Activated CD8-positive, alpha-beta memory T cell treated with anti-CD3 and anti-CD28 coated beads, Interleukin-2, amount 10 ng/mL, durations not matched to agents 7 days and 5 days (primary cell): ENCODE results near the gene GUCY1A1. TPM values are rescaled to one million over a fixed set of nuclear protein-coding genes. Genes with fewer than 3 reads are reported as not detected.

Experiments
- ATAC-seq: fragments of 150-1000 bp; cut with Tn5 transposase; one replicate; pipeline ENCODE4 v1.10.0; 2021; ENCODE audit warnings: moderate library complexity
- CTCF ChIA-PET: fragments of 350-600 bp; sonication (Branson Sonifier 250); formaldehyde crosslinking; loops from one replicate; lab custom pipeline; 2021; ENCODE audit warnings: antibody characterized with exemption; lab: Charles Lee
- DNase-seq: peaks from one replicate; pipeline ENCODE4 v3.0.0-alpha.2; 2020
- H3K27ac Mint-ChIP-seq: one replicate; pipeline ENCODE4 v1.8.0; 2021; ENCODE audit warnings: mild to moderate bottlenecking, mixed read lengths
- H3K27me3 Mint-ChIP-seq: one replicate; pipeline ENCODE4 v1.8.0; 2021; ENCODE audit warnings: mixed read lengths
- H3K36me3 Mint-ChIP-seq: one replicate; pipeline ENCODE4 v1.8.0; 2021; ENCODE audit warnings: mild to moderate bottlenecking, mixed read lengths
- H3K4me1 Mint-ChIP-seq: one replicate; pipeline ENCODE4 v1.8.0; 2021; ENCODE audit warnings: mixed read lengths
- H3K4me3 Mint-ChIP-seq: one replicate; pipeline ENCODE4 v1.8.0; 2021; ENCODE audit warnings: mild to moderate bottlenecking, moderate library complexity, mixed read lengths
- H3K9me3 Mint-ChIP-seq: one replicate; pipeline ENCODE4 v1.8.0; 2022; ENCODE audit warnings: low read depth, mixed read lengths
- total RNA-seq, 2 experiments: library from RNA; stranded (reverse); gene quantifications; one replicate each; pipeline ENCODE4 v1.2.3, GENCODE V29; 2021

The GUCY1A1 gene
- total RNA-seq, 2 experiments from 2014 or later = 0.87 TPM; not detected in 1

- no peaks in the 10 kb centered on the region for H3K9me3 Mint-ChIP-seq
These were observed 22.2 kb downstream of the GUCY1A1 start for GRCh38 chr4:155688860-155689259.

GRCh38 chr4:155690044-155690837 lies 23.6 kb downstream of the GUCY1A1 start:
- no peak for DNase-seq
- no peaks in the 10 kb centered on the region for H3K27me3 Mint-ChIP-seq
- ATAC-seq = no peak
- H3K27ac Mint-ChIP-seq = no peak overlapping the region
- no peak overlapping the region for H3K4me3 Mint-ChIP-seq
- no peaks in the 10 kb centered on the region for H3K36me3 Mint-ChIP-seq
- no peaks in the 10 kb centered on the region for H3K4me1 Mint-ChIP-seq
- H3K9me3 Mint-ChIP-seq = no peaks in the 10 kb centered on the region
- CTCF ChIA-PET = no interaction called here

More at GRCh38 chr4:155688860-155689259, 22.2 kb downstream of the GUCY1A1 start:
- DNase-seq = no peak
- Mint-ChIP-seq H3K4me1 (no peaks in the 10 kb centered on the region), H3K36me3 (no peaks in the 10 kb centered on the region), H3K27ac (no peak overlapping the region), H3K4me3 (no peak overlapping the region), H3K27me3 (no peaks in the 10 kb centered on the region)
- ATAC-seq = no peak
- CTCF ChIA-PET = no interaction called here

- no peak for ATAC-seq
- DNase-seq = no peak
- Mint-ChIP-seq H3K4me1 (no peaks in the 10 kb centered on the region), H3K27ac (no peak overlapping the region), H3K27me3 (no peaks in the 10 kb centered on the region), H3K36me3 (no peaks in the 10 kb centered on the region), H3K9me3 (no peaks in the 10 kb centered on the region), H3K4me3 (no peak overlapping the region)
- CTCF ChIA-PET = no interaction called here
These were observed 25.7 kb downstream of the GUCY1A1 start for GRCh38 chr4:155692361-155692760.

- no peak overlapping the region for H3K4me3 Mint-ChIP-seq
- H3K27ac Mint-ChIP-seq = no peak overlapping the region
- no peaks in the 10 kb centered on the region for H3K27me3 Mint-ChIP-seq
- H3K36me3 Mint-ChIP-seq = no peaks in the 10 kb centered on the region
- no peak for ATAC-seq
- CTCF ChIA-PET = no interaction called here
- no peaks in the 10 kb centered on the region for H3K4me1 Mint-ChIP-seq
- DNase-seq = no peak
- no peaks in the 10 kb centered on the region for H3K9me3 Mint-ChIP-seq
These were observed 26.5 kb downstream of the GUCY1A1 start for GRCh38 chr4:155693015-155693663.

- H3K27me3 Mint-ChIP-seq = no peaks in the 10 kb centered on the region
- DNase-seq = no peak
- ATAC-seq = no peak
- H3K4me1 Mint-ChIP-seq = no peaks in the 10 kb centered on the region
- H3K4me3 Mint-ChIP-seq = no peak overlapping the region
- no peaks in the 10 kb centered on the region for H3K9me3 Mint-ChIP-seq
- H3K36me3 Mint-ChIP-seq = no peaks in the 10 kb centered on the region
- CTCF ChIA-PET = no interaction called here
- H3K27ac Mint-ChIP-seq = no peak overlapping the region
These were observed 27.6 kb downstream of the GUCY1A1 start for GRCh38 chr4:155694100-155694785.

- no peak overlapping the region for H3K4me3 Mint-ChIP-seq
- CTCF ChIA-PET = no interaction called here
- no peak overlapping the region for H3K27ac Mint-ChIP-seq
- no peak for DNase-seq
- ATAC-seq = no peak
- no peaks in the 10 kb centered on the region for H3K9me3 Mint-ChIP-seq
- H3K36me3 Mint-ChIP-seq = no peaks in the 10 kb centered on the region
- no peaks in the 10 kb centered on the region for H3K4me1 Mint-ChIP-seq
- no peaks in the 10 kb centered on the region for H3K27me3 Mint-ChIP-seq
These were observed 29.6 kb downstream of the GUCY1A1 start for GRCh38 chr4:155696226-155696625.

- no peaks in the 10 kb centered on the region for H3K27me3 Mint-ChIP-seq
- H3K4me1 Mint-ChIP-seq = no peaks in the 10 kb centered on the region
- H3K36me3 Mint-ChIP-seq = no peaks in the 10 kb centered on the region
- ATAC-seq = no peak
- DNase-seq = no peak
- no peak overlapping the region for H3K27ac Mint-ChIP-seq
- CTCF ChIA-PET = no interaction called here
- H3K9me3 Mint-ChIP-seq = no peaks in the 10 kb centered on the region
- no peak overlapping the region for H3K4me3 Mint-ChIP-seq
These were observed 30.1 kb downstream of the GUCY1A1 start for GRCh38 chr4:155696726-155697125.

GRCh38 chr4:155701827-155702226 lies 35.2 kb downstream of the GUCY1A1 start:
- CTCF ChIA-PET = interaction anchor here (0.7 to 1.4 kb wide), 2 partner anchors 9 to 181 kb away, joined by 3 read pairs; no protein-coding TSS in a partner anchor
- Mint-ChIP-seq H3K36me3 (no peaks in the 10 kb centered on the region), H3K27ac (no peak overlapping the region), H3K9me3 (no peaks in the 10 kb centered on the region), H3K4me1 (no peaks in the 10 kb centered on the region), H3K4me3 (no peak overlapping the region), H3K27me3 (no peaks in the 10 kb centered on the region)
- no peak for ATAC-seq
- no peak for DNase-seq

- Mint-ChIP-seq H3K27ac (no peak overlapping the region), H3K4me1 (no peaks in the 10 kb centered on the region)
- CTCF ChIA-PET = no interaction called here
These were observed 37.0 kb downstream of the GUCY1A1 start for GRCh38 chr4:155703486-155704247.

GRCh38 chr4:155704841-155705404 lies 38.3 kb downstream of the GUCY1A1 start:
- Mint-ChIP-seq H3K9me3 (no peaks in the 10 kb centered on the region), H3K27ac (no peak overlapping the region)
- CTCF ChIA-PET = interaction anchor here (1.1 kb wide), 1 partner anchor 18 kb away, joined by 3 read pairs; no protein-coding TSS in a partner anchor

More at GRCh38 chr4:155703486-155704247, 37.0 kb downstream of the GUCY1A1 start:
- DNase-seq (no peak), ATAC-seq (no peak)
- Mint-ChIP-seq H3K36me3 (no peaks in the 10 kb centered on the region), H3K27me3 (no peaks in the 10 kb centered on the region), H3K4me3 (no peak overlapping the region), H3K9me3 (no peaks in the 10 kb centered on the region)

GRCh38 chr4:155705664-155706063 lies 39.0 kb downstream of the GUCY1A1 start:
- no peaks in the 10 kb centered on the region for H3K9me3 Mint-ChIP-seq
- ATAC-seq = no peak
- CTCF ChIA-PET = interaction anchor here (1.1 kb wide), 1 partner anchor 19 kb away, joined by 3 read pairs; no protein-coding TSS in a partner anchor

More at GRCh38 chr4:155704841-155705404, 38.3 kb downstream of the GUCY1A1 start:
- DNase-seq (no peak), ATAC-seq (no peak)
- no peaks in the 10 kb centered on the region for H3K36me3 Mint-ChIP-seq
- no peak overlapping the region for H3K4me3 Mint-ChIP-seq
- H3K27me3 Mint-ChIP-seq = no peaks in the 10 kb centered on the region
- H3K4me1 Mint-ChIP-seq = no peaks in the 10 kb centered on the region

GRCh38 chr4:155706147-155706546 lies 39.5 kb downstream of the GUCY1A1 start:
- Mint-ChIP-seq H3K4me3 (no peak overlapping the region), H3K27ac (no peak overlapping the region), H3K36me3 (no peaks in the 10 kb centered on the region), H3K9me3 (no peaks in the 10 kb centered on the region), H3K4me1 (no peaks in the 10 kb centered on the region), H3K27me3 (no peaks in the 10 kb centered on the region)
- CTCF ChIA-PET = interaction anchor here (1.1 kb wide), 1 partner anchor 19 kb away, joined by 3 read pairs; no protein-coding TSS in a partner anchor
- ATAC-seq (no peak), DNase-seq (no peak)

More at GRCh38 chr4:155705664-155706063, 39.0 kb downstream of the GUCY1A1 start:
- Mint-ChIP-seq H3K27ac (no peak overlapping the region), H3K27me3 (no peaks in the 10 kb centered on the region), H3K4me3 (no peak overlapping the region), H3K36me3 (no peaks in the 10 kb centered on the region), H3K4me1 (no peaks in the 10 kb centered on the region)
- no peak for DNase-seq
